Measurements from ENCODE around the gene PNMA6E. TPM values are rescaled to one million over a fixed set of nuclear protein-coding genes. Genes with fewer than 3 reads are reported as not detected.

PNMA6E gene
- total and polyA plus RNA-seq, 9 of the 15 experiments (the other 6 are each of a cell fraction or from before 2014, with no cell fraction given), result 0.03 TPM; not detected in 8

GRCh38 chrX:153381684-153382532 is 19.2 kb downstream of the PNMA6E start (continued):
- TF ChIP-seq ZNF609 (CRISPR knock-in tag; IDR thresholded peaks at IDR 0.05; ENCODE audit: borderline replicate concordance) (no peak), CUX1 (CRISPR knock-in tag; IDR thresholded peaks at IDR 0.05) (no peak), ZNF584 (CRISPR knock-in tag; IDR thresholded peaks at IDR 0.05; ENCODE audit: low read depth) (0 out of 2 replicates have a peak, but pooled peaks have one; percentile 46), ATF3 (IDR thresholded peaks at IDR 0.05) (peak; percentile 24; the same call in 1 of the 2 replicates), ATF3 (CRISPR knock-in tag; conservative IDR thresholded peaks at IDR 0.05) (no peak), ZHX1 (conservative IDR thresholded peaks at IDR 0.05; ENCODE audit: low read length) (no peak)

Data from K562 (cell line).